GM18505 (cell line): ENCODE measurements around the gene RHOD.
A peak's percentile ranks its signal among the peaks of the same experiment; 100 is the strongest.

Experiments
- ATAC-seq: cut with Tn5 transposase; IDR thresholded peaks from one replicate; pipeline ENCODE4 v1.9.1; 2021; ENCODE audit not compliant: unreplicated experiment
- POLR2A ChIP-seq: IDR thresholded peaks from 4 replicates; pipeline ENCODE4 v1.6.1; 2011; ENCODE audit warnings: borderline replicate concordance; ENCODE audit not compliant: insufficient read depth, insufficient read length; ENCODE audit errors: extremely low read depth

Gene RHOD

GRCh38 chr11:67120881-67121710, 64.4 kb downstream of the RHOD start:
- no peak for ATAC-seq
- peak; percentile 37 for TF ChIP-seq POLR2A
